Erythroblast (primary cell): ENCODE measurements around the gene AFAP1.

Experiments
- DNase-seq, 2 experiments: peaks; one replicate each; lab custom pipeline; 2025; lab: John Stamatoyannopoulos, UW
- GATA1 ChIP-seq: IDR thresholded peaks from 2 replicates; pipeline ENCODE4 v1.6.1; 2011; ENCODE audit warnings: low read depth, mild to moderate bottlenecking, control low read depth, low read length, moderate library complexity
- POLR2A ChIP-seq: IDR thresholded peaks from 2 replicates; pipeline ENCODE4 v1.6.1; 2011; ENCODE audit warnings: mild to moderate bottlenecking, low read length

Gene AFAP1

GRCh38 chr4:7904952-7905915, 34.4 kb downstream of the AFAP1 start:
- no peak for DNase-seq
- TF ChIP-seq POLR2A (no peak), GATA1 (no peak)

DNA sequence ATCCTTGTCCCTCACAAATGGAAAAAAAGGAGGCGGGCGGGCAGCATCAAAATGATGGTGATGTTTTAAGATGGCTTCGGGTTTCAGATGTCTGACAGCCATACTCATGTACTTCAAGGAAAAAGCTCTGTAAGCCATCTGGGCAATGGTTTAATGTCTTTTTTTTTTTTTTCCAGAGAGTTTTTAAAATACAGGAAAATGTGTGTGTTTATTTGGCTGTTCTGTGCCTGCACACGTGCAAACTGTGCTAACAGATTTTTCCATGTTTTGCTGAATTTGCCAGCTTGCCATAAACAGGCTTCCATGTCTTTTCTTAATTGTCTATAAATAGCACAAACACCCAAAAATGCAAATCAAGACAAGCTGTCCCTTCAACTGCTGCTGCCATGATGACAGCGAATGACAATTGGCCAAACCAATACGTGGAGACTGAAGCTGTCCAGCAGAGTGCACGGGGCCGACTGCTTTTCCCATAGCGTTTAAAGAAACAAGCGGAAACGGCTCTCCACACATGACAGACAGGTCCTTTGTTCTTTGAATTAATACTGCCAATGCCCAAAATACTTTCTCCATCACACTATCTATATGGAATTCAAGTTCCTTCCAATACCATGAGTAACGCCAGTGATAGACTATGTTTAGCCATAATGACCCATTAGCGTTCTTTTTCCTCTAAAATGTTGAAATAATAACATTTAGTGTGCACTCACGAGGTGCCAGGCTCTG, 35.7 kb downstream of the AFAP1 start:
- no peak for TF ChIP-seq GATA1
- no peak for TF ChIP-seq POLR2A
- no peak for DNase-seq

DNA sequence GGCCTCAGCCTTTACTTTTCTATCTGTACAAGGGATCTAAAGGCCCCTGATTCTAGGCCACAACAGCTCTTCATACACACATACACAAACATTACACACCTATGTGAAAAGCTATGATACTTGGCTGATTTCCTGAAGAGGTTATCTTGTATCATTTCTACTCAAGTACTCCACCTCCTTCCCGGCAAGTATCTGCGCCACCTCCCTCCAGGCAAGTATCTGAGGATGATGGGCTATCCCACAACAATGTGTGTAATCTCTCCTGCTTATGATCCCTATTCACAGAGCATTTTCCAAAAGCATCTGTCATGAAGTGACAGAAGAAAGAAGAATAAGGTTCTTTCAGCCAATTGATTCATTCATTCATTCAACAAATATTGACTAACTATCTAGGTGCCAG, 36.8 kb downstream of the AFAP1 start:
- no peak for DNase-seq
- TF ChIP-seq GATA1 (no peak), POLR2A (no peak)

GRCh38 chr4:7902101-7902553, 37.5 kb downstream of the AFAP1 start:
- DNase-seq, result no peak
- TF ChIP-seq GATA1, result no peak
- TF ChIP-seq POLR2A, result no peak

DNA sequence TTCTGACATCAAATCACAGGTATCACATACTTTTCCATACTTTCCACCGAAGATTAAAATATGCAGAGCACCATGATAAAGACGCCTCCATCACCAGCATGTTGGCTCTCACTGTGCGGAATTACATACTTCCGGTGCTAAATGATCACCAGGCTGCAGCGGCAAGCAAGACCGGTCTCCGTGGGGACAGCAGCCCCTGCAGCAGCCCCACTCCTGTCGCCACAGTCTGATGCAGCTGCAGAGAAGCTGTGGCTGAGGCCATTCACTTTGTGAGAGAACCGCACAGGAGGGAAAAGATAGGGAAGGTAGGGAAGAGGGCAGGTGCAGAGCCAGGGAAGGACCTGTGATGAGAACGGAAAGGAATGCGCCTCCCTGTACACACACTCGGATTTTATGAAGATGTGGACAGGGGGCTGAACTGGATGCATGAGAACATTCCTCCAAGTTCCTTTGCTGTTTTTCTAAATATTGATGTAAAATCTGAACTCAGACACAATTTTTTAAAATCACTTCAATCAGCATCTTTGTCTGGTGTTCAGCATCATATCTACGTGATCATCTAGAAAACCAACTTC, 38.3 kb downstream of the AFAP1 start:
- no peak for TF ChIP-seq POLR2A
- no peak for DNase-seq

DNA sequence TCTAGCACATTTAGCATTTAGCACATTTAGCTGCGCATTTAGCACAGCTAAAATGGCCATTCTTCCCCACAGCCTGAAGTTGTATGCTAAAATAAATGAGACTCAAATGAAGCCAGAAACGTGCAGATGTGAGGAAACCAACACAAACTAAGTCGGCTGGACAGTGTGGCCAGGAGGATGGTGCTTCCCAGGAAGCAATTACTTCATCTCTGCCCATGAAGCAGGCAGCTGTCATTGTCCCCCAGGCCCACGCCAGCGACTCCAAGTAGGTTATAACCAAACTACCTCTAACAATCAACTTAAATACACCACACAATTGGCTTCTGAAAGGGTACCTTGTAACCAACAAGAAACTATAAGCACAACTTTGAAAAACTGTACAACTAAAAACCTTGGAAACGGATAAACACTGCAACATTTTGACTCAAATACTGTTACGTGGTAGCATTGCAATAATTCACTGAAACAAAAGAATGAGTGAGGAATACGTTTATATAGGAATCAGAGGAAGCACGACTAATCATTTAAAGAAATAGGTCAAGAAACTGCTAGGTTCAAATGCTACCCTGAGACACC, 39.2 kb downstream of the AFAP1 start:
- TF ChIP-seq POLR2A (no peak), GATA1 (no peak)
- DNase-seq, result no peak

DNA sequence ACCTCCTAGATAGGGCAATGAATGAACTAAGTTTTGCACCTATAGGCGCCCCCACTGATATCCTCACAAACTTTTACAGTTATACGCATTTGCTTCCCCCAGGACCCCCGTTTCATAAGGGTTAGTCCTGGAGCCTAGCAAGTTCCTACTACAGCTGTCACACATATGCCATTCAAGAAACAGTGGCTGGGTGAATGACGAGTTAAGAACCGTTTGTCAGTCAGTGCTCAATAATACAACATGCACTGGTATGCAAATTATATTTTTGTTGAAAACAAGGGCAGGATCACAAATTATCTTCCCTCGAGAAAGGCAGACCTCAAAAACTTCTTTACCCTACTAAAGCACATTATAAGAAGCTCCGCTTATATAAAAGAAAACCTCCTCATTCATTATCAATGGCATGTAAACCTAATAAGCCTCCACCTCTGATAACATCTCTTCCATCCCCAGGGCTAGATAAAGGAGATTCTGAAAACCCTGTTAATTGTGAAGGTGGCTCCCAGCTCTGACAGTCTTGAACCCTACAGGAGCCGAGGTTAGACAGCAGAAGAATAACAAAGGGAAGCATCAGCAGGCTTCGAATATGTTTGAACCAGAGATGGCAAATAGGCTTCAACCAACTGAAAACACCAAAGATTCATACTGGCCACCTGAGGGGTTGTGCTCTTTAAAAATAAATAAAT, 40.3 kb downstream of the AFAP1 start:
- DNase-seq, result no peak
- TF ChIP-seq GATA1, result no peak
- no peak for TF ChIP-seq POLR2A

- no peak for DNase-seq
- TF ChIP-seq GATA1 (no peak), POLR2A (no peak)
Observed at GRCh38 chr4:7898385-7898784, 41.3 kb downstream of the AFAP1 start.

- DNase-seq, result no peak
- TF ChIP-seq GATA1 (no peak), POLR2A (no peak)
Observed at GRCh38 chr4:7897811-7898210, 41.9 kb downstream of the AFAP1 start.

- DNase-seq, result no peak
- TF ChIP-seq GATA1 (no peak), POLR2A (no peak)
Observed at GRCh38 chr4:7894677-7895181, 44.9 kb downstream of the AFAP1 start.

DNA sequence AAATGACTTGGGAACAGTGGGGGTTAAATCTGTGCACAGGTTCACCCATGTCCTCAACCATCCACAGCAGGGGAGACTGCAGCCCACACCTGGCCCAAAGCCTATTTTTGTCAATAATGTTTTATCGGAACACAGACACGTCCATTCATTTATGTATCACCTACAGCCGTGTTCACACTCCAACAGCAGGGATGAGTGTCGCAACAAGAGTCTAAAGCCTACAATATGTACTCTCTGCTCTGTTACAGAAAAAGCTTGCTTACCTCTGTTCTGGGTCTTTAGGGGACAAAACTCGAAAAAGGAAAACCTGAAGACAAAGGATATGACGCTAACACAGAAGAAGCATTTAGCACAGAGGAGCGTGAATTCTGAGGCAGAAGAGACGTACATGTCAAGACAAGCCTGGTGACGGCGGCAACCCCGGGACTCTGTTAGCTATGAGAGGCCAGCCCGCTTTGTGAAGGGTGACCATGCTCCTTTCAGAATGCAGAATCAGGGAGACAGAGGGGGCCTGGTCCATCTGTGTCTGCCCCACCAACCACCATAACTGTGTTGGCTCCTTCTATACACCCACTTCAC, 45.5 kb downstream of the AFAP1 start:
- DNase-seq, result no peak
- no peak for TF ChIP-seq POLR2A
- TF ChIP-seq GATA1, result no peak

GRCh38 chr4:7893539-7893938, 46.1 kb downstream of the AFAP1 start:
- TF ChIP-seq POLR2A (no peak), GATA1 (no peak)
- DNase-seq, result no peak
